Neural progenitor cell (in vitro differentiated cells): ENCODE results near the gene APOBEC3H. TPM values are rescaled to one million over a fixed set of nuclear protein-coding genes. Genes with fewer than 3 reads are reported as not detected.

ENCODE experiments used
- DNase-seq: peaks from one replicate; pipeline ENCODE4 v3.0.0-alpha.2; 2016; ENCODE audit warnings: low spot score
- H2AFZ ChIP-seq: fragments of 200-600 bp; sonication (generic); replicated peaks from 2 replicates; pipeline ENCODE4 v1.6.1; 2016; ENCODE audit warnings: antibody characterized with exemption
- H3F3A ChIP-seq: fragments of 200-600 bp; sonication (generic); 2 replicates; pipeline ENCODE4 v1.6.1; 2016; ENCODE audit warnings: antibody characterized with exemption, low read depth
- H3K27ac ChIP-seq: fragments of 200-600 bp; sonication (generic); 2 replicates; pipeline ENCODE4 v1.5.1; 2016; ENCODE audit warnings: mild to moderate bottlenecking
- H3K27me3 ChIP-seq: fragments of 200-600 bp; sonication (generic); 2 replicates; pipeline ENCODE4 v1.6.1; 2016; ENCODE audit warnings: mild to moderate bottlenecking, moderate library complexity
- H3K36me3 ChIP-seq: fragments of 200-600 bp; sonication (generic); 2 replicates; pipeline ENCODE4 v1.5.1; 2016
- H3K4me1 ChIP-seq: fragments of 200-600 bp; sonication (generic); 2 replicates; pipeline ENCODE4 v1.6.1; 2016; ENCODE audit warnings: mixed run types
- H3K4me2 ChIP-seq: fragments of 200-600 bp; sonication (generic); 2 replicates; pipeline ENCODE4 v1.6.1; 2016
- H3K4me3 ChIP-seq: fragments of 200-600 bp; sonication (generic); 2 replicates; pipeline ENCODE4 v1.5.1; 2016
- H3K79me2 ChIP-seq: fragments of 200-600 bp; sonication (generic); 2 replicates; pipeline ENCODE4 v1.6.1; 2016; ENCODE audit warnings: low read depth
- H3K9ac ChIP-seq: fragments of 200-600 bp; sonication (generic); 2 replicates; pipeline ENCODE4 v1.6.1; 2016
- H3K9me3 ChIP-seq: fragments of 200-600 bp; sonication (generic); 2 replicates; pipeline ENCODE4 v1.5.1; 2016; ENCODE audit warnings: low read depth
- H4K20me1 ChIP-seq: fragments of 200-600 bp; sonication (generic); 2 replicates; pipeline ENCODE4 v1.6.1; 2016; ENCODE audit warnings: low read depth
- H3K27ac Mint-ChIP-seq: 3 replicates; pipeline ENCODE4 v1.8.0; 2021; ENCODE audit warnings: mixed read lengths
- H3K27me3 Mint-ChIP-seq: 2 replicates; pipeline ENCODE4 v1.8.0; 2022; ENCODE audit warnings: low read depth, mild to moderate bottlenecking, inconsistent platforms, moderate library complexity, mixed read lengths; ENCODE audit not compliant: insufficient read depth
- H3K36me3 Mint-ChIP-seq: 3 replicates; pipeline ENCODE4 v1.8.0; 2021; ENCODE audit warnings: mixed read lengths
- H3K4me1 Mint-ChIP-seq: 3 replicates; pipeline ENCODE4 v1.8.0; 2021; ENCODE audit warnings: mixed read lengths
- H3K4me3 Mint-ChIP-seq: 3 replicates; pipeline ENCODE4 v1.8.0; 2021; ENCODE audit warnings: mild to moderate bottlenecking, moderate library complexity, mixed read lengths
- H3K9me3 Mint-ChIP-seq: 3 replicates; pipeline ENCODE4 v1.8.0; 2020; ENCODE audit warnings: mixed read lengths
- CTCF ChIP-seq: fragments of 200-600 bp; sonication (generic); IDR thresholded peaks from 2 replicates; pipeline ENCODE4 v1.5.1; 2017; ENCODE audit warnings: antibody characterized with exemption, mild to moderate bottlenecking
- EZH2 ChIP-seq: fragments of 200-600 bp; sonication (generic); IDR thresholded peaks from 2 replicates; pipeline ENCODE4 v1.6.1; 2017; ENCODE audit warnings: antibody characterized with exemption, mild to moderate bottlenecking, moderate library complexity
- EZH2phosphoT487 ChIP-seq: fragments of 200-600 bp; sonication (generic); IDR thresholded peaks from 2 replicates; pipeline ENCODE4 v1.6.1; 2017; ENCODE audit warnings: antibody characterized with exemption
- total RNA-seq: library from RNA; depleted of rRNA; stranded (reverse); fragments of >200 nt; gene quantifications from 2 replicates; pipeline ENCODE4 v1.2.3, GENCODE V29; 2015; ENCODE audit warnings: low replicate concordance

The APOBEC3H gene
- total RNA-seq, 1 donor from 2014 or later = 1.4 TPM

- no peak overlapping the region for H3K27ac Mint-ChIP-seq
- H3K4me2 ChIP-seq = peak overlapping the region; percentile 91
These were observed 49.4 kb downstream of the APOBEC3H start for GRCh38 chr22:39146256-39147101.

GRCh38 chr22:39147335-39148025 is 50.4 kb downstream of the APOBEC3H start:
- DNase-seq = no peak
- H2AFZ ChIP-seq = no peak overlapping the region
- H3K4me2 ChIP-seq = no peak overlapping the region
- Mint-ChIP-seq H3K27ac (no peak overlapping the region), H3K4me3 (no peak overlapping the region), H3K9me3 (no peaks in the 10 kb centered on the region), H3K36me3 (no peaks in the 10 kb centered on the region), H3K27me3 (peaks cover 13% of the 10 kb centered on the region), H3K4me1 (peaks cover 28% of the 10 kb centered on the region)
- peaks cover 30% of the 10 kb centered on the region for H3K27me3 ChIP-seq
- no peak overlapping the region for H3K9ac ChIP-seq
- H3K79me2 ChIP-seq = no peaks in the 10 kb centered on the region
- no peak overlapping the region for H3K27ac ChIP-seq
- H3K4me3 ChIP-seq = no peak overlapping the region
- H4K20me1 ChIP-seq = peaks cover 3% of the 10 kb centered on the region
- H3K36me3 ChIP-seq = no peaks in the 10 kb centered on the region
- TF ChIP-seq CTCF (no peak), EZH2phosphoT487 (no peak), EZH2 (no peak)
- peaks cover 53% of the 10 kb centered on the region for H3F3A ChIP-seq
- H3K4me1 ChIP-seq = peaks cover 10% of the 10 kb centered on the region
- no peaks in the 10 kb centered on the region for H3K9me3 ChIP-seq

More at GRCh38 chr22:39146256-39147101, 49.4 kb downstream of the APOBEC3H start:
- Mint-ChIP-seq H3K27me3 (peaks cover 13% of the 10 kb centered on the region), H3K9me3 (no peaks in the 10 kb centered on the region), H3K36me3 (no peaks in the 10 kb centered on the region), H3K4me1 (peaks cover 28% of the 10 kb centered on the region), H3K4me3 (peak overlapping the region; percentile 84)
- H3K4me1 ChIP-seq = peaks cover 6% of the 10 kb centered on the region
- H3K9ac ChIP-seq = no peak overlapping the region
- TF ChIP-seq CTCF (no peak), EZH2 (no peak), EZH2phosphoT487 (no peak)
- no peaks in the 10 kb centered on the region for H3K36me3 ChIP-seq
- DNase-seq = no peak
- no peak overlapping the region for H2AFZ ChIP-seq
- no peaks in the 10 kb centered on the region for H3K79me2 ChIP-seq
- H3K9me3 ChIP-seq = no peaks in the 10 kb centered on the region
- H3K27me3 ChIP-seq = peaks cover 23% of the 10 kb centered on the region
- peak overlapping the region; percentile 96 for H3K4me3 ChIP-seq
- H3K27ac ChIP-seq = no peak overlapping the region
- peaks cover 47% of the 10 kb centered on the region for H3F3A ChIP-seq
- H4K20me1 ChIP-seq = peaks cover 3% of the 10 kb centered on the region

- H3K4me1 Mint-ChIP-seq = peaks cover 28% of the 10 kb centered on the region
- no peak for DNase-seq
- H3K4me2 ChIP-seq = no peak overlapping the region
- H3K27me3 ChIP-seq = peaks cover 35% of the 10 kb centered on the region
- H3F3A ChIP-seq = peaks cover 53% of the 10 kb centered on the region
- H3K9ac ChIP-seq = no peak overlapping the region
- no peaks in the 10 kb centered on the region for H3K9me3 ChIP-seq
- no peaks in the 10 kb centered on the region for H3K36me3 ChIP-seq
- H3K36me3 Mint-ChIP-seq = no peaks in the 10 kb centered on the region
- no peaks in the 10 kb centered on the region for H3K9me3 Mint-ChIP-seq
- no peaks in the 10 kb centered on the region for H3K79me2 ChIP-seq
- H4K20me1 ChIP-seq = peaks cover 3% of the 10 kb centered on the region
- H3K27ac ChIP-seq = no peak overlapping the region
- peaks cover 15% of the 10 kb centered on the region for H3K27me3 Mint-ChIP-seq
- H2AFZ ChIP-seq = no peak overlapping the region
- peaks cover 10% of the 10 kb centered on the region for H3K4me1 ChIP-seq
- TF ChIP-seq CTCF (no peak), EZH2phosphoT487 (no peak), EZH2 (no peak)
- H3K4me3 Mint-ChIP-seq = no peak overlapping the region
- no peak overlapping the region for H3K27ac Mint-ChIP-seq
- H3K4me3 ChIP-seq = no peak overlapping the region
These were observed 51.1 kb downstream of the APOBEC3H start for GRCh38 chr22:39148026-39148726.
